OCI-LY3 (cell line): Measurements from ENCODE around the gene WFDC5.

Source experiments
- CTCF ChIP-seq: fragments of 200-600, 300-600 bp; sonication (generic); IDR thresholded peaks from 2 replicates; pipeline ENCODE4 v1.5.1; 2014; ENCODE audit warnings: antibody characterized with exemption, low read length, low read depth
- EZH2phosphoT487 ChIP-seq: fragments of 200-600 bp; shearing (Covaris generic); IDR thresholded peaks from 2 replicates; pipeline ENCODE4 v1.6.1; 2018; ENCODE audit warnings: antibody characterized with exemption, mixed run types, low read depth

GRCh38 chr20:45117581-45117980, 2.6 kb upstream of the WFDC5 start:
- TF ChIP-seq CTCF, result no peak
- TF ChIP-seq EZH2phosphoT487, result no peak
